T-helper 1 cell treated with Interleukin-12 subunit alpha and Interleukin-12 subunit beta and Interleukin-4 antibody, amounts not matched to agents 30 μg/mL and 1 μg/mL, for 36 hours (primary cell): ENCODE measurements around the gene IL1B.
A peak's percentile ranks its signal among the peaks of the same experiment; 100 is the strongest.

Experiments used
- H3K27ac Mint-ChIP-seq: one replicate; pipeline ENCODE4 v1.8.0; 2021; ENCODE audit warnings: mild to moderate bottlenecking, mixed read lengths
- H3K27me3 Mint-ChIP-seq: one replicate; pipeline ENCODE4 v1.8.0; 2021; ENCODE audit warnings: low read depth, mixed read lengths
- H3K36me3 Mint-ChIP-seq: one replicate; pipeline ENCODE4 v1.8.0; 2021; ENCODE audit warnings: low read depth, mixed read lengths
- H3K4me1 Mint-ChIP-seq: one replicate; pipeline ENCODE4 v1.8.0; 2021; ENCODE audit warnings: low read depth, mixed read lengths
- H3K4me3 Mint-ChIP-seq: one replicate; pipeline ENCODE4 v1.8.0; 2021; ENCODE audit warnings: mild to moderate bottlenecking, moderate library complexity, mixed read lengths
- H3K9me3 Mint-ChIP-seq: one replicate; pipeline ENCODE4 v1.8.0; 2021; ENCODE audit warnings: mixed read lengths

The IL1B gene

DNA sequence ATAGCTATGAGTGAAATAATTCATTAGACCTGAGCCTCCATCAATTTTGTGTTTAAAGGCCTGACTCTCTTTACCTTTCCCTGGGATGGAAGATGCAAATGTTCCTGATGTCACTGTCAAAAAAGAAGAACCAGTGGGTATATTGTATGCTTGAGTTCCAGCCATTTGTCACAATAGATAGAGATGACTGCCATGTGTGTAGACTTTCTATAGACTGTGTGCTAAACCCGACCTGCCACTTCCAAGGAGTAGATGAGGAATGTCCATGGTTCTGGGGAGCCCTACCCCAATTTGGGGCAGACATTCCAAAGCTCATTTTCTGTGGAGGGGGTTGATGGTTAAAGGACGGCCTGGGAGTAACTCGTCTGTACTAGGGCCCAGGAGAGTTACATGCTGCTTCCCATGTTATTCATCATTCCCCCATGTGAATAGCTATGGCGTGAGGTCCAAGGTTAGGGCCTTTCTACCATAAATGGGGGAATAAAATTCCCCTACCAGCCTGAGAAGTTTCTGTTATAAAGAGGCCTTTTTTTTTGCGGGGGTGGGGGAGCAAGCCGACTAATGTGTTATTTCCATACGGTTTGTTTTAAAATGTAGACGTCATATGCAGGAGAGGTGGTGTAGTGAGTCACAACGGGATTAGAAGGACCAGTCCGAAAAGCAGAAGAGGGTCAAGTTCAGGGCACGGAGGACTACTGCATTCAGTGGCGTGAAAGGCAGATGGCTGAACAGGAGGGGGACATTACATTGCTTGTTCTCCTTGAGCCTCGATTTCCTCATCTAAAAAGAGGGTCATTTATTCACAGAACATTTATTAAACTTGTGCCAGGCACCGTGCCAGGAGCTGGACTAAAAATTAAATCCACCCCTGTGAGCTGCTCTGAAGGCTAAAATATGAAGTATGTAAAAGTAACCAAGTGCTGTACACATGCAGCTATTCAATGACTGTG, 24.0 kb downstream of the IL1B start:
- peaks cover 24% of the 10 kb centered on the region for H3K9me3 Mint-ChIP-seq
- peaks cover 17% of the 10 kb centered on the region for H3K4me1 Mint-ChIP-seq
- peak overlapping the region; percentile 12 for H3K27ac Mint-ChIP-seq
- H3K4me3 Mint-ChIP-seq, result no peak overlapping the region
- no peaks in the 10 kb centered on the region for H3K27me3 Mint-ChIP-seq
- H3K36me3 Mint-ChIP-seq, result peaks cover 9% of the 10 kb centered on the region

DNA sequence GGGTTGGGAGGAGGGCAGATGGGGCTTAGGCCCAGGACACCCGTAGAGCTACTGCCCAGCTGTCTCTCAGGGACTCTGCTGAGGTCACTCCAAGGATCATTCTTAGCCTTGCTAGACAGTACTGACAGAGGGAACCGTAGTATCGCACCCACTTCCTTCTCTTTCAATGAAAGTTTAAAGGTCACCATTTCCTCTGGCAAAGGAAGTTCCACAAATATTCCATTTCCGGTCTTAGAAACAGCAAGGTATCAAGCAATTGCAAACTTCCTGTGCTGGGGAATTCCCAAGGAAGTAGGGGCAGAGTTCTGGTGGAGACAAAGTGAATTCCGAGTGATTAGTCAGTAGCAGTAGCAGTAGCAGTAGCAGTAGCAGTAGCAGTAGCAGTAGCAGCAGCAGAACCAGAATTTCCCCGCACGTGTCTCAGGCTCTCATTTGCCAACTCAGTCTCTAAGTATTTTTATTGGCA, 24.7 kb downstream of the IL1B start:
- Mint-ChIP-seq H3K27ac (peak overlapping the region; percentile 12), H3K4me3 (no peak overlapping the region), H3K4me1 (peaks cover 17% of the 10 kb centered on the region), H3K27me3 (no peaks in the 10 kb centered on the region), H3K9me3 (peaks cover 31% of the 10 kb centered on the region), H3K36me3 (peaks cover 14% of the 10 kb centered on the region)

DNA sequence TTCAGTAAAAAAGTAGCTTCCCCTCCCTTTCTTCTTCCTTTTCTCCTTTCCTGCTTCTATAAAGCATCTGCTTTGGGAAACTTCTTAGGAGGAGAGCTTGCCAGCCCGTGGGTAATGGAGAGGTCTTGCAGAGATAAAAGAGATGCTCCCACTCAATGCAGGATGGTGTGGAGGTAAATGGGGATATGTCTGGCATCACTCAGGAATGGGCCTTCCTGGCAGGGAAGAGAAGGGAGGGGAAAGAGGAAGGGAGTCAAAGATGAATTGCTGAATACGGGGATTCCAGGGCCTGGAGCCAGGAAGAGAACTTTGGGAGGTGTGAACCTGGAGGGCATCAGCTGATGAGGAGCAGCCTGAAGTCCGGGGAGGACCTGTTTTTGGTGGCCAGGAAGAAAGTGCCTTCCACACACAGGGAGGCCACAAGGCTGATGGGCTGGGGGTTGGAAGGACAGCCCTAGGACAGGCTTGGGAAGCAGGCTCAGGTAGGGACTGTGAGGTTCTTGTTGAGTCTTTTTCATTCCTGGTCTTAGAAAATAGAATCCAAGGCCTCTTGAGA, 25.2 kb downstream of the IL1B start:
- H3K4me3 Mint-ChIP-seq, result no peak overlapping the region
- peak overlapping the region; percentile 75 for H3K27ac Mint-ChIP-seq
- peaks cover 20% of the 10 kb centered on the region for H3K4me1 Mint-ChIP-seq

DNA sequence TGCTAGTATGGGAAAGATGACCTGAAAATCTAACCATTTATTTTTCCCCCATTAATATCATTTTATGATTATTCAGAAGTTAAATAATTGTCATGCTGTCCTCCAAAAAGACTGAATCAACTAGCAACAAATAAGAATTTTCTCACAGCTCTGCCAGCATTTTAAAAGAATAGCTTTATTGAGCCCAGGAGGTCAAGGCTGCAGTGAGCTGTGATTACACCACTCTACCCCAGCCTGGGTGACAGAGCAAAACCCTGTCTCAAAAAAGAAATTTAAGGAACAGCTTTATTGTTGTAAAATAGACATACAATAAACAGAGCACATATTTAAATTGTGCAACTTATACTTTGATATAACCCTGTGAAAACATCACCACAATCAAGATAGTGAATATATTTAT, 27.5 kb downstream of the IL1B start:
- H3K9me3 Mint-ChIP-seq, result peaks cover 36% of the 10 kb centered on the region
- no peaks in the 10 kb centered on the region for H3K27me3 Mint-ChIP-seq
- no peak overlapping the region for H3K27ac Mint-ChIP-seq
- H3K36me3 Mint-ChIP-seq, result peaks cover 17% of the 10 kb centered on the region
- H3K4me3 Mint-ChIP-seq, result no peak overlapping the region
- H3K4me1 Mint-ChIP-seq, result peaks cover 27% of the 10 kb centered on the region

More for the DNA sequence above, 25.2 kb downstream of the IL1B start:
- Mint-ChIP-seq H3K9me3 (peaks cover 36% of the 10 kb centered on the region), H3K27me3 (no peaks in the 10 kb centered on the region), H3K36me3 (peaks cover 17% of the 10 kb centered on the region)

DNA sequence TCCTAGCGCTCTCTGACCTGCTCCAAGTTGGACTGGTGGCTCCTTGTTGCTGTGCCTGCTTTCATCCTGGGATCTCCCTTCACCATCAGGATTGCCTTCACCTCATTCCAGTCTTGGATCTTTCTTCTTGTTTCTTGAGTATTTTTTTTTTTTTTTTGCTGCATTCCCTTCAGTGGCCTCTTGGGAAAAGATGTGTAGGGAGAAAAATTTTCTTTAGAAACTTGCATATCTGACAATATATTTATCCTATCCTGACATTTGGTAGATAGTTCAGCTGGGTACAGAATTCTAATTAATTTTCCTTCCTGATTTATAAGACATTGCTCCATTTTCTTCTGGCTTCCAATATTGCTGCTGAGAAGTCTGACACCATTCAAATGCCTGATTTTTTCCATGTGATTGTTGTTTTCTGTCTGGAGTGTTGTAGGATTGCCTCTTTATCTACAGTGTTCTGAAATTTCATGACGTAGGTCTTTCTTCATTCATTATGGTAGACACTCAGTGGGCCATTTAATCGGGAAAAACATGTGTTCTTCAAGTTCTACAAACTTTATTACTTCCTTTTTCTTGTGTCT, 29.3 kb downstream of the IL1B start:
- Mint-ChIP-seq H3K4me1 (peaks cover 29% of the 10 kb centered on the region), H3K4me3 (no peak overlapping the region), H3K27ac (no peak overlapping the region), H3K36me3 (peaks cover 17% of the 10 kb centered on the region), H3K27me3 (no peaks in the 10 kb centered on the region), H3K9me3 (peaks cover 36% of the 10 kb centered on the region)

DNA sequence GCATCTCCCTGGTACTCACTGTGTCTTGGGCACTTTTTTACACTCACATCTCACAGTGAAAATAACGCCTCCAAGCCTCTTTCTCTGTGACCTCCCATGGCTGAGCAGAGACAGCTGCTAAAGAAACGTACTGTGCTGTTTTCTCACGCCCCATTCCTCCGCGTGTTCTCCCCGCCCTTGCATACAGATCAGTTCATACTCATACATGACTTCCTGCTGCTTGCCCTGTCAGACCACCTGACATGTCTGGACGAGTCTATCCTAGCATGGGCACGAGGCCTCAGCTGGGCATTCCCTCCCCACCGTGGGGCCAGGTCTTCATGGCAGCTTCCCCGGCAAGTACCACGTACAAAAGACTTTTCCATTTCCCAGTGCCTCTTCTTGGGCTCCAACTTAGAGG, 31.0 kb downstream of the IL1B start:
- Mint-ChIP-seq H3K4me1 (peaks cover 21% of the 10 kb centered on the region), H3K4me3 (no peak overlapping the region), H3K9me3 (peaks cover 29% of the 10 kb centered on the region), H3K27ac (peak overlapping the region; percentile 43), H3K36me3 (peaks cover 14% of the 10 kb centered on the region), H3K27me3 (no peaks in the 10 kb centered on the region)

DNA sequence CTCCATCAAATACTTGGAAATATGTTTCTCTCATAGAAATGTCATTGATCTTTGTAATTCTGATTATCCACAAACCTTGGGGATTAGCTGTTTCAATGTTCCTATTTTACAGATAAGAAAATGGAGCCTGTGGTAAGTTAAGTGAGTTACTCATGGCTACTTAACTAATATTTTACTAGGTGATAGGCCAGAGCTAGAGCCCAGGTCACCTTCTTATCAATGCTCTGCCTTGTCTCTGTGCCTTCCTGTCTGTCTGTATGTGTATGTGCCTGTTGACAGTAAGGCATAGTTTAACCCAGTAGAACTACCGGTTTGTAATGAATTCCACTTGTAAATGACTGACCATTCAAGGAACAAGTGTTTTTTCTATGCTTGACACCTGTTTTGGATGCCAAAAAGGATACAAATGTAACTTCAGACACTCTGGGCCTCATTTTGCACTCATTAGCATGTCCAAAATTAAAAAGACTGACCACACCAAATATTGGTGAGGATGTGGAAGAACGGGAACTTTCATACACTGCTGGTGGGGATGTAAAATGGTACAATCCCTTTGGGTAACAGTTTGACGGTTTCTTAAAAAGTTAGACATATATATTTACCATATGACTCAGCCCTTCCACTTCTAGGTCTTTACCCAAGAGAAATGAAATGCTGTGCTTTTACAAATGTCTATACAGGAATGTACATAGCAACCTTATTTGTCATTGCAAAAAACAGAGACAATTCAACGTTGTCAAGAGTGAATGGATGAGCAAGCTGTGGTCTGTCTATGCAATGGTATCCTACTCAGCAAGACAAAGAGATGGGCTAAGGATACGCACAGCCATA, 32.7 kb downstream of the IL1B start:
- Mint-ChIP-seq H3K27ac (peak overlapping the region; percentile 62), H3K36me3 (peaks cover 9% of the 10 kb centered on the region), H3K4me1 (peaks cover 32% of the 10 kb centered on the region), H3K9me3 (peaks cover 18% of the 10 kb centered on the region), H3K27me3 (no peaks in the 10 kb centered on the region), H3K4me3 (no peak overlapping the region)

DNA sequence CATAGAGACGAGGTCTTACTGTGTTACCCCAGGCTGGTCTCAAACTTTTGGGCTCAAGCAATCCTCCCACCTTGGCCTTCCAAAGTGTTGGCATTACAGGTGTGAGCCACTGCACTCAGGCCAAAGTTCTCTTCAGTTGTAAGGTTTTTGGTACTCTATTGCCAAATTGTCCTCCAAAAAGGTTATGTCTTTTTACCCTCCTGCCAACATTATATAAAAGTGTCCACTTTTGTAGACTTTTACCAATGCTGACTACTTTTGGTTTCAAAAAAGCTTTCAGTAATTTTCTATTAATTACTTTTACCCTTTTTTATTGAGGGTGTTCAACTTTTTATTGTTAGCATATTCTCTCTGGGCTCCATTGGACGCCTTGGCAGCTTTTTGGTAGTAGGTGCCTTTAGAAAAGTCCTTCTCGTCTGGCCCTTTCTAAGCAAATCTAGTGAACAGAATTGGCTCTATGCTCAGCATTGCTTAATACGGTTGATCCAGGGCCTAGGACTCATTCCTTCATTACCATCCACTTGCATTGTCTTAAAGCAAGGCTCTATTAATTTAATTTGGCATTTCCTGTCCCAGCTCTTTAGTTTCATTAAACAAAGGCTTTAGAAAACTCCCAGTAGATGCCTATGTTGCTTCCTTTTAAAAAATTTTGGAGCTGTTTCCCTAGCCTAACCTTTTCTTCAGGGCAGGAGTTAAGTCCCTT, 35.5 kb downstream of the IL1B start:
- Mint-ChIP-seq H3K4me1 (peaks cover 30% of the 10 kb centered on the region), H3K27me3 (no peaks in the 10 kb centered on the region), H3K27ac (no peak overlapping the region), H3K36me3 (no peaks in the 10 kb centered on the region), H3K9me3 (no peaks in the 10 kb centered on the region), H3K4me3 (no peak overlapping the region)

DNA sequence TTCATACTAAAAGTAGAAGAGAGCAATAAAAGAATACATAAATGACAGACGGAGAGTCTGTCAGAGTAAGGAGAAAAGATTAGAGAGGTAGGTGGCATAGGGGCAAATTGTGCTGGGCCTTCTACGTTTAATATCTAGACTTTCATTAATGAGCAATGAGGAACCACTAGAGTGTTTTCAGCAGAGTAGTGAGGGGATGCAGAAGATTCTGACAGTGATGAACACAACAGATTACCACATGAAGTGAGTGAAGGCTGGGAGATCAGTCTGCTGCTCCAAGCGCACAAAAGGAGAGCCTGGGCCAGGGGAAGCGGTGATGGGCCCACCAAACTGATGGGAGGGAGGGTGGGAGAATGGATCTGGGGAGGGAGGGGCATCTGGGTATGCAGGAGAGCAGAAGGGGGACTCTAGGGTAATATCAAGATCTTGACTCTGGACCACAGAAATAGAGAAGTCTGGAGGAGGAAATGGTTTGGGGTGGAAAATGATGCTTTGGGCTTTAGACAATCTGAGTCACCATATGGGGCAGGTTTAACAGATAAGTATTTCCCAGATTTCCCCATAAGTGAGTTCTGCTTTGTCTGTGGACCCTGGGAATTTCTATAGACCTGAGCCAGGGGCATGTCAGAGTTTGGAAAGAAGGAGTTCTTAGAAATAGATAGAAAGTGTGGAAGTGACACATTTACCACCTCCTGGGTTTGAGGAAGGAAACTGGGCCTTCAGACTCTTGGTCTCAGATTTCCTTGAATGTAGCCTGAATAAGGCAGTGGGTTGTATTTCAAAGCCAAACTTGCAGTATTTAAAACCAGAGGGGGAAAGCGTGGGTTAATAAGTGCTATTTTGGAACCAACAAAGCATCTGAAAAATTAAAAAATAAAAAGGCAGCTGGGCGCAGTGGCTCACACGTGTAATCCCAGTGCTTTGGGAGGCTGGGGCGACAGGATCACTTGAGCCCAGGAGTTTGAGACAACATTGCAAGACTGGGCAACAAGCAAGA, 37.3 kb downstream of the IL1B start:
- Mint-ChIP-seq H3K9me3 (no peaks in the 10 kb centered on the region), H3K4me1 (peaks cover 32% of the 10 kb centered on the region), H3K27me3 (no peaks in the 10 kb centered on the region), H3K27ac (peak overlapping the region; percentile 26), H3K4me3 (no peak overlapping the region), H3K36me3 (no peaks in the 10 kb centered on the region)

DNA sequence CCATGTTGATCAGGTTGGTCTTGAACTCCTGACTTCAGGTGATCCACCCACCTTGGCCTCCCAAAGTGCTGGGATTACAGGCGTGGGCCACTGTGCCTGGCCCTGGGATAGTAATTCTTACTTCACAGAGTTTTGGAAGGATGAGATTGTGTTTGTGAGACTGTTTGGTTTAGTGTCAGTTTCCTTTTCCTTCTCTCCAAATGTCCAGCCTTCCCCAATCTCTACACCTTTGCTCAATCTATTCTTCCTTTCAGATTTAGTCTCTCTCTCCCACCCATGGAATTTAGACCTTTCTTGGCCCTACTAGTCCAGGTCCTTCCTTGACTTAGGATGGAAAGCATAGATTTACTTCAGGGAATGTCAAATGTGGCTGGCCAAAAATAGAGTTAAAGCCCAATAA, 40.1 kb downstream of the IL1B start:
- H3K27ac Mint-ChIP-seq, result no peak overlapping the region
- no peaks in the 10 kb centered on the region for H3K27me3 Mint-ChIP-seq
- H3K4me3 Mint-ChIP-seq, result no peak overlapping the region
- peaks cover 4% of the 10 kb centered on the region for H3K36me3 Mint-ChIP-seq
- peaks cover 36% of the 10 kb centered on the region for H3K4me1 Mint-ChIP-seq
- H3K9me3 Mint-ChIP-seq, result no peaks in the 10 kb centered on the region

DNA sequence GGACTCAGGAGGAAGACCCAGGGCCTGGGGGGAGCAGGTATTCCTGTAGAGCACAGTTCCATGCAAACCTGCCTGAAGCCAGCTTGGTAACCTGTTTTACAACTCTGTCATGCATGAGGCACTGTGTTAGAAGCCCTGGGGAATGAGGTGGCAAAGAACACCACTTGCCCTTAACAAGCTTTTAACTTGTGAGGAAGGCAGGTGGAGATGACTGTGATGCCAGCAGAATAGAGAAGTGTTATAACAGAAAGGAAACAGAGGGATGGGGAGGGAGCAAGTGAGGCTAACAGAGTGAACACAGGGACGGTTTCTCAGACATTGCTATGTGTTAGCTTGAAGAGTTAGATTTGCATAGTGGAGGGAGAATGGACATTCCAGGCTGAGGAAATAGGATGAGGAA, 40.8 kb downstream of the IL1B start:
- Mint-ChIP-seq H3K36me3 (peaks cover 4% of the 10 kb centered on the region), H3K9me3 (no peaks in the 10 kb centered on the region), H3K27ac (no peak overlapping the region), H3K27me3 (no peaks in the 10 kb centered on the region), H3K4me1 (peaks cover 36% of the 10 kb centered on the region), H3K4me3 (no peak overlapping the region)

DNA sequence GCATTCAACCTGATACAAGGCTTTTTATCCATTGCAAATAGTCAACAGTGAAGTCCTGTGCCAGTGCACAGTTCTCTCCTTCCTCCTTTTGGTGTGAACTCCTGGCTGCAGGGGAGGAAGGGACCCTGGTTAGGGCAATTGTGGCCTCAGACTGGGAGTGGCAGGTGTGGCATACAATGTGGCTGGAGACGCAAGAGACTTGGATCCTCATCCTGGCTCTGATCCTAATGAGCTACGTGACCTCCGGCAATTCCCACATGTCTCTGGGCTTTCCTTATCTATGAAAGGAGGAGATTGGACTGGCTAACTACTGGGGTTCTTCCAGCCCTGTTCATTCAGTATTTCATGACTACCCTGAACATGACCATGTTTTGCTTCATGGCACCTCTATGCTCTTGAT, 41.7 kb downstream of the IL1B start:
- no peaks in the 10 kb centered on the region for H3K9me3 Mint-ChIP-seq
- H3K4me3 Mint-ChIP-seq, result no peak overlapping the region
- H3K4me1 Mint-ChIP-seq, result peaks cover 30% of the 10 kb centered on the region
- no peak overlapping the region for H3K27ac Mint-ChIP-seq
- peaks cover 4% of the 10 kb centered on the region for H3K36me3 Mint-ChIP-seq
- no peaks in the 10 kb centered on the region for H3K27me3 Mint-ChIP-seq
